Natural killer cell (primary cell): ENCODE data around the gene ZNF488. TPM values are rescaled to one million over a fixed set of nuclear protein-coding genes. Genes with fewer than 3 reads are reported as not detected.
"Not testable (repeated sequence)": the region's sequence is repeated elsewhere in the genome, so short reads cannot be mapped to it uniquely, and the experiment has no call there.

ENCODE experiments used
- ATAC-seq, 3 donors: fragments of 150-1000 bp in 2 of 3; fragments of 200-7000 bp in 1 of 3; cut with Tn5 transposase; 1 replicate in 1 of 3; 2 replicates in 2 of 3; pipeline ENCODE4 v1.10.0; 2021; ENCODE audit warnings: mild to moderate bottlenecking in 2 of 3, moderate library complexity in 2 of 3
- DNase-seq, 2 donors: peaks; one replicate each; pipeline versions ENCODE4 v3.0.0 to v3.0.0-alpha.2; 2013 to 2021; ENCODE audit warnings: mixed read lengths in 1 of 2
- H3K27ac ChIP-seq: one replicate; pipeline ENCODE4 v1.5.1; 2013; ENCODE audit warnings: mild to moderate bottlenecking, low read length
- H3K27me3 ChIP-seq: one replicate; pipeline ENCODE4 v1.6.1; 2013; ENCODE audit warnings: low read length; ENCODE audit not compliant: control insufficient read depth, insufficient read depth
- H3K36me3 ChIP-seq: one replicate; pipeline ENCODE4 v1.6.1; 2013; ENCODE audit warnings: low read length; ENCODE audit not compliant: control insufficient read depth, insufficient read depth
- H3K4me1 ChIP-seq: one replicate; pipeline ENCODE4 v1.6.1; 2013; ENCODE audit warnings: low read length; ENCODE audit not compliant: control insufficient read depth, insufficient read depth
- H3K4me3 ChIP-seq: one replicate; pipeline ENCODE4 v1.5.1; 2013; ENCODE audit warnings: low read length
- H3K9me3 ChIP-seq: one replicate; pipeline ENCODE4 v1.6.1; 2013; ENCODE audit warnings: low read length; ENCODE audit not compliant: control insufficient read depth, insufficient read depth
- H3K27ac Mint-ChIP-seq, 2 donors: one replicate each; pipeline ENCODE4 v1.8.0; 2022; ENCODE audit warnings: mild to moderate bottlenecking in 2 of 2, mixed read lengths in 2 of 2, moderate library complexity in 1 of 2
- H3K27me3 Mint-ChIP-seq, 2 donors: one replicate each; pipeline ENCODE4 v1.8.0; 2022; ENCODE audit warnings: low read depth in 2 of 2, mixed read lengths in 2 of 2
- H3K36me3 Mint-ChIP-seq: one replicate; pipeline ENCODE4 v1.8.0; 2022; ENCODE audit warnings: mixed read lengths
- H3K4me1 Mint-ChIP-seq, 2 donors: one replicate each; pipeline ENCODE4 v1.8.0; 2022; ENCODE audit warnings: mixed read lengths in 2 of 2
- H3K4me3 Mint-ChIP-seq: one replicate; pipeline ENCODE4 v1.8.0; 2022; ENCODE audit warnings: mild to moderate bottlenecking, moderate library complexity, mixed read lengths
- H3K9me3 Mint-ChIP-seq, 2 donors: one replicate each; pipeline ENCODE4 v1.8.0; 2022; ENCODE audit warnings: mixed read lengths in 2 of 2
- CTCF ChIP-seq: fragments of 200-600 bp; IDR thresholded peaks from one replicate; pipeline ENCODE4 v1.8.0; 2022; ENCODE audit warnings: antibody characterized with exemption
- WGBS: methylation state at CpG from one replicate; pipeline ENCODE4 v1.1.7; 2013; ENCODE audit warnings: missing lambda C conversion rate; ENCODE audit not compliant: insufficient coverage; 5-methylcytosine and 5-hydroxymethylcytosine counted together
- intact Hi-C: fragments of 100-400 bp; cut with micrococcal nuclease; formaldehyde crosslinking; loops from one replicate; pipeline ENCODE4 v1.14.2; 2022
- total RNA-seq, 4 donors: library from RNA; stranded (reverse); fragments of 120-200 nt in 1 of 4; gene quantifications; one replicate each; pipeline versions ENCODE4 v1.2.3 to v1.2.4, GENCODE V29; 2013 to 2022

Gene ZNF488
- total RNA-seq, 3 donors from 2014 or later (not counting 1 experiment from before 2014, with no cell fraction given), result not detected

- Mint-ChIP-seq H3K27ac (no peak overlapping the region), H3K4me3 (no peak overlapping the region), H3K9me3 (no peaks in the 10 kb centered on the region), H3K27me3 (peaks cover 21 to 41% of the 10 kb centered on the region in 2 donors), H3K36me3 (no peaks in the 10 kb centered on the region), H3K4me1 (peaks cover 4% of the 10 kb centered on the region in 2 donors)
- Histone ChIP-seq H3K4me1 (peaks cover 2% of the 10 kb centered on the region), H3K9me3 (no peaks in the 10 kb centered on the region), H3K27me3 (no peaks in the 10 kb centered on the region), H3K27ac (no peak overlapping the region), H3K36me3 (no peaks in the 10 kb centered on the region), H3K4me3 (no peak overlapping the region)
- TF ChIP-seq CTCF, result no peak
- ATAC-seq (no peak), DNase-seq (no peak)
- WGBS, result 91% methylated on average over 3 of the region's 3 CpGs
- intact Hi-C loops, result no loop called here
Observed at GRCh38 chr10:47389619-47390018, 5.5 kb upstream of the ZNF488 start.

- ATAC-seq, result no peak
- no peak overlapping the region for H3K27ac Mint-ChIP-seq
Observed at GRCh38 chr10:47388879-47389278, 4.8 kb upstream of the ZNF488 start.

GRCh38 chr10:47386104-47386503 is 2.0 kb upstream of the ZNF488 start:
- H3K9me3 ChIP-seq, H3K27ac ChIP-seq, ATAC-seq, H3K9me3 Mint-ChIP-seq, H3K36me3 ChIP-seq, H3K27ac Mint-ChIP-seq, H3K27me3 ChIP-seq, H3K36me3 Mint-ChIP-seq, H3K4me1 ChIP-seq, DNase-seq, H3K4me3 ChIP-seq, intact Hi-C loops: not testable (repeated sequence)
- 90% methylated on average over 2 of the region's 2 CpGs for WGBS
- peaks cover 25 to 40% of the 10 kb centered on the region in 2 donors for H3K27me3 Mint-ChIP-seq
- H3K4me3 Mint-ChIP-seq, result peak overlapping the region; percentile 57
- peaks cover 12 to 15% of the 10 kb centered on the region in 2 donors for H3K4me1 Mint-ChIP-seq

More at GRCh38 chr10:47388879-47389278, 4.8 kb upstream of the ZNF488 start:
- H3K27ac ChIP-seq, result no peak overlapping the region
- H3K27me3 ChIP-seq, result no peaks in the 10 kb centered on the region
- Mint-ChIP-seq H3K36me3 (no peaks in the 10 kb centered on the region), H3K4me1 (peaks cover 7 to 8% of the 10 kb centered on the region in 2 donors), H3K4me3 (no peak overlapping the region), H3K9me3 (no peaks in the 10 kb centered on the region), H3K27me3 (peaks cover 18 to 34% of the 10 kb centered on the region in 2 donors)
- no peak for TF ChIP-seq CTCF
- intact Hi-C loops, result no loop called here
- H3K9me3 ChIP-seq, result no peaks in the 10 kb centered on the region
- H3K36me3 ChIP-seq, result no peaks in the 10 kb centered on the region
- peaks cover 6% of the 10 kb centered on the region for H3K4me1 ChIP-seq
- DNase-seq, result no peak
- H3K4me3 ChIP-seq, result no peak overlapping the region
- 86% methylated on average over 3 of the region's 4 CpGs for WGBS

- H3K36me3 ChIP-seq, result no peaks in the 10 kb centered on the region
- H3K9me3 ChIP-seq, result no peaks in the 10 kb centered on the region
- ATAC-seq (no peak), DNase-seq (no peak)
- H3K27me3 Mint-ChIP-seq, result peaks cover 45 to 65% of the 10 kb centered on the region in 2 donors
- H3K9me3 Mint-ChIP-seq, result no peaks in the 10 kb centered on the region
- H3K4me1 ChIP-seq, result peaks cover 7% of the 10 kb centered on the region
- WGBS, result 16% methylated on average over 8 of the region's 9 CpGs
- no peak overlapping the region for H3K27ac ChIP-seq
- peak overlapping the region; percentile 64 for H3K4me3 ChIP-seq
- H3K4me3 Mint-ChIP-seq, result peak overlapping the region; percentile 83
- no peaks in the 10 kb centered on the region for H3K36me3 Mint-ChIP-seq
- H3K27ac Mint-ChIP-seq, result peak overlapping the region in 1 of 2 donors; percentile 17
- H3K4me1 Mint-ChIP-seq, result peaks cover 12 to 15% of the 10 kb centered on the region in 2 donors
- no peaks in the 10 kb centered on the region for H3K27me3 ChIP-seq
- intact Hi-C loops, result no loop called here
- TF ChIP-seq CTCF, result no peak
Observed at GRCh38 chr10:47383261-47384147, 589 bp downstream of the ZNF488 start.
